Measurements from ENCODE around the gene PTPN6.

Gene PTPN6

GRCh38 chr12:6998715-6999451, 47.7 kb downstream of the PTPN6 start:
- TF ChIP-seq, protein P1, sequence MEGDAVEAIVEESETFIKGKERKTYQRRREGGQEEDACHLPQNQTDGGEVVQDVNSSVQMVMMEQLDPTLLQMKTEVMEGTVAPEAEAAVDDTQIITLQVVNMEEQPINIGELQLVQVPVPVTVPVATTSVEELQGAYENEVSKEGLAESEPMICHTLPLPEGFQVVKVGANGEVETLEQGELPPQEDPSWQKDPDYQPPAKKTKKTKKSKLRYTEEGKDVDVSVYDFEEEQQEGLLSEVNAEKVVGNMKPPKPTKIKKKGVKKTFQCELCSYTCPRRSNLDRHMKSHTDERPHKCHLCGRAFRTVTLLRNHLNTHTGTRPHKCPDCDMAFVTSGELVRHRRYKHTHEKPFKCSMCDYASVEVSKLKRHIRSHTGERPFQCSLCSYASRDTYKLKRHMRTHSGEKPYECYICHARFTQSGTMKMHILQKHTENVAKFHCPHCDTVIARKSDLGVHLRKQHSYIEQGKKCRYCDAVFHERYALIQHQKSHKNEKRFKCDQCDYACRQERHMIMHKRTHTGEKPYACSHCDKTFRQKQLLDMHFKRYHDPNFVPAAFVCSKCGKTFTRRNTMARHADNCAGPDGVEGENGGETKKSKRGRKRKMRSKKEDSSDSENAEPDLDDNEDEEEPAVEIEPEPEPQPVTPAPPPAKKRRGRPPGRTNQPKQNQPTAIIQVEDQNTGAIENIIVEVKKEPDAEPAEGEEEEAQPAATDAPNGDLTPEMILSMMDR (conservative IDR thresholded peaks at IDR 0.05), result no peak
- no peak for TF ChIP-seq ZFX (IDR thresholded peaks at IDR 0.05)
- no peak overlapping the region for H3K27ac ChIP-seq

- H3K27ac ChIP-seq, result no peak overlapping the region
- no peak for TF ChIP-seq ZFX (IDR thresholded peaks at IDR 0.05)
- TF ChIP-seq, protein P1 (conservative IDR thresholded peaks at IDR 0.05), result no peak
Measured at GRCh38 chr12:7001921-7002591, 50.9 kb downstream of the PTPN6 start.

DNA sequence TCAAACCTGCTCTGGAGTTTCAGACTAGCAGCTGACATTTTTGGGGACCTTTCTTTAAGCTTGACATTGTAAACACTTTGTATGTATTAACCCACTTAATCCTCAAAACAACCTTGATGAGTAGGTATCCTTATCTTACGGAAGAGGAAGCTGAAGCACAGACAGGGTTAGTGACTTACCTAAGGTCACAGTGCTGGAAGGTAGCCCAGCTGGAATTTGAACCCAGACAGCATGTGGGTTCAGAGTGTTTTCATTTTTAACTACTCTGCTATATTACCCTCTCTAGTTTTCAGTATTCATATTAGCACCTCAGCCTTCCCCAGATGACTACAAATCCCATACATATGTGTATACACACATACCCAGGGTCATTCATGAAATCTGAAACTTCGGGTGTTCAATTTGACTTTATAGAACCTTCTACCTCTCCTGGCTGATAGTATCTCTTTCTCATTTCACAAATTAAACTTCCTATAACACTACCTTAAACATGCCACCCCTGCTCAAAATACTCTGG, 53.2 kb downstream of the PTPN6 start:
- no peak overlapping the region for H3K27ac ChIP-seq
- TF ChIP-seq ZFX (IDR thresholded peaks at IDR 0.05), result no peak
- TF ChIP-seq, protein P1 (conservative IDR thresholded peaks at IDR 0.05), result no peak

- no peak overlapping the region for H3K27ac ChIP-seq
- TF ChIP-seq ZFX (IDR thresholded peaks at IDR 0.05), result no peak
- TF ChIP-seq, protein P1 (conservative IDR thresholded peaks at IDR 0.05), result no peak
Measured at GRCh38 chr12:7004840-7005239, 53.7 kb downstream of the PTPN6 start.

DNA sequence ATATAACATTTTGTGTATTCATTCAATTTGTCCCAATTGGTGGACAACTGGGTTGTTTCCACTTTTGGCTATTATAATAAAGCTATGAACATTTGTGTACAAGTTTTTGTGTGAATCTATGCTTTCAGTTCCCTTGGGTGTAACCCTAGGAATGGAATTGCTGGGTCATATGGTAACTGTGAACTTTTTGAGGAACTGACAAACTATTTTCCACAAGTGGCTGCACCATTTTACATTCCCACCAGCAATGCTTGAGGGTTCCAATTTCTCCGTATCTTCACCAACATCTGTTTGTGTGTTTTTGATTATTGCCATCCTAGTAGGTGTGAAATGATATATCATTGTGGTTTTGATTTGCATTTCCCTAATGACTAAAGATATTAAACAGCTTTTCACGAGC, 54.2 kb downstream of the PTPN6 start:
- TF ChIP-seq, protein P1 (conservative IDR thresholded peaks at IDR 0.05), result no peak
- no peak for TF ChIP-seq ZFX (IDR thresholded peaks at IDR 0.05)
- no peak overlapping the region for H3K27ac ChIP-seq

DNA sequence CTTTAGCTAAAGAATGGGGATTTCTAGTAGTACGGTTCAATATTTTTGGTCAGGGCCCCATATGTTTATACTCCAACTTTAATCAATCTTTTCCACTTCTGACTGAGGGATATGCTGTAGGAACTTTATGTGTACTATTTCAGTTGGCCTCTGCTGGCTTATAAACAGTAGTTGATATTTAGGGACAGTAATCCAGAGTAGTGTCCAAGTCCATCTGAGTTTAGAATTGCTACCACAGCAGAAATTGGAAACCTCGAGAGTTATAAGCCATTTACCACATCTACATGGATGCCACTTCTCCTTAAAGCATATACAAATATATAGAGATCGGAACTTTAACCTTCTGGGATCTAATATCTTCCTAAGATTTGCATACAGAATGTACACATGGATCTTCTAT, 55.5 kb downstream of the PTPN6 start:
- TF ChIP-seq ZFX (IDR thresholded peaks at IDR 0.05), result no peak
- TF ChIP-seq, protein P1 (conservative IDR thresholded peaks at IDR 0.05), result no peak
- H3K27ac ChIP-seq, result peak overlapping the region; percentile 38; the same call in 1 of the 2 replicates

DNA sequence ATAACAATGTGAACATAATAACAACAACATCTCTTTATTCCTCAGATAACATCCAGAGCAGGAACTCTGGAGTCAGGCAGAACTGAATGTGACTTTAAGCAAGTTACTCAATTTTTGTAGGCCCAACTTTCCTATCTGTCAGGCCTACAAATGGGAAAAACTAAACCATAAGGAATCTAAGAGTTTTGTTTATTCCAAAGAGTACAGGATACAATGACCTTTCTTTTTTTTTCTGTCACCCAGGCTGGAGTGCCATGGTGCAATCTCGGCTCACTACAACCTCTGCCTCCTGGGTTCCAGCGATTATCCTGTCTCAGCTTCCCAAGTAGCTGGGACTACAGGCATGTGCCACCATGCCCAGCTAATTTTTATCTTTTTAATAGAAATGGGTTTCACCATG, 57.7 kb downstream of the PTPN6 start:
- no peak overlapping the region for H3K27ac ChIP-seq
- TF ChIP-seq, protein P1 (conservative IDR thresholded peaks at IDR 0.05), result no peak
- no peak for TF ChIP-seq ZFX (IDR thresholded peaks at IDR 0.05)

Measured in C4-2B (cell line).